ENCODE results near the gene NACA2. TPM values are rescaled to one million over a fixed set of nuclear protein-coding genes. Genes with fewer than 3 reads are reported as not detected.

NACA2 gene
- total and polyA plus RNA-seq, 2 of the 8 experiments (the other 6 are each of a cell fraction or from before 2014, with no cell fraction given) = not detected

DNA sequence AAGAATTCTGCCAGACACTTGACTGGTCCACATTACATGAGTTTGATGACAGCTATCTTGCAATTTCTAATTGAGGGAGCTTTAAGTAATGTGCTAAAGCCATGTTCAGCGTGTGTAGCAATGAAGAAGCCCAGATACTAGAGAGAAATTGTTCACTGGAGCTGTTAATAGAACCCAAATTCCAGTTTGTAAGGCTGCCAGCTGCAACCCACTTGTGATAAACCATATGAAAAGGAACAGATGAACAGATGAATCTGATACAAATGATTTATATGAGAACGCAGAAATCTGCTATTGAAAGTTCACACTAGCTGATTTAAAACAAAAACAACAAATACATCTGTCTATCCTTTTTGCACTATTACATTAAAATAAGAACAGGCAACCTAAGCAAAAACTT is 6.2 kb downstream of the NACA2 start:
- no peaks in the 10 kb centered on the region for H4K20me1 ChIP-seq (replicated peaks in 1 of 2; ENCODE audit: control insufficient read depth in 1 of 2, insufficient read depth in 2 of 2, low read length in 2 of 2)
- no peak overlapping the region for H3K4me3 ChIP-seq (ENCODE audit: extremely low read depth in 1 of 4, insufficient read depth in 2 of 4, low read depth in 3 of 4, low read length in 4 of 4)
- H2AFZ ChIP-seq (ENCODE audit: low read length) = no peak overlapping the region
- TF ChIP-seq SP2 (IDR thresholded peaks at IDR 0.05; ENCODE audit: low read length) = no peak
- no peak for TF ChIP-seq TCF12 (IDR thresholded peaks at IDR 0.05; ENCODE audit: low read depth, low read length)
- no peak for TF ChIP-seq SAP30 (IDR thresholded peaks at IDR 0.05; ENCODE audit: insufficient read depth, insufficient replicate concordance, low read length)
- TF ChIP-seq RXRA (IDR thresholded peaks at IDR 0.05; ENCODE audit: insufficient read depth, low read depth, low read length) = no peak
- no peak for TF ChIP-seq JUND (IDR thresholded peaks at IDR 0.05; ENCODE audit: low read length)
- no peak for TF ChIP-seq TAF1 (IDR thresholded peaks at IDR 0.05; ENCODE audit: low read depth, low read length)
- TF ChIP-seq CTBP2 (IDR thresholded peaks at IDR 0.05; ENCODE audit: borderline replicate concordance, insufficient read depth, insufficient read length, low read length) = no peak
- no peak overlapping the region for H4K8ac ChIP-seq (ENCODE audit: extremely low read depth, insufficient read depth, low read length)
- DNase-seq (ENCODE audit: low read depth in 1 of 2, low spot score in 2 of 2) = no peak
- H3K27me3 ChIP-seq (replicated peaks in 1 of 4; ENCODE audit: control insufficient read depth in 3 of 4, extremely low read depth in 1 of 4, insufficient read depth in 3 of 4, low read length in 3 of 4) = no peaks in the 10 kb centered on the region
- WGBS, 2 experiments (ENCODE audit: extremely low coverage in 1 of 2, insufficient coverage in 1 of 2, insufficient read length in 1 of 2, insufficient replicate concordance in 2 of 2, low coverage in 1 of 2, low lambda C conversion rate in 2 of 2, missing lambda C conversion rate in 1 of 2) = 93% methylated on average over 2 of the region's 2 CpGs; no CpG with 5 or more reads in 1 of the 2 experiments
- no peak overlapping the region for H2AK5ac ChIP-seq (ENCODE audit: low read depth, low read length)
- ChIA-PET POLR2A (ENCODE audit: partially characterized antibody) (no interaction called here), CTCF (ENCODE audit: partially characterized antibody) (interaction anchor here (0.8 to 1.2 kb wide), 2 partner anchors 11 to 92 kb away, joined by 3 read pairs; no protein-coding TSS in a partner anchor)
- H3K23me2 ChIP-seq (ENCODE audit: low read depth, low read length) = no peaks in the 10 kb centered on the region
- no peak overlapping the region for H2BK5ac ChIP-seq (ENCODE audit: low read depth, low read length)
- no peak overlapping the region for H3K27ac ChIP-seq (ENCODE audit: low read depth, low read length)
- H3K9me3 ChIP-seq (ENCODE audit: insufficient read depth in 2 of 2, low read depth in 1 of 2, low read length in 1 of 2) = no peaks in the 10 kb centered on the region
- no peaks in the 10 kb centered on the region for H3K4me1 ChIP-seq (replicated peaks in 1 of 4; ENCODE audit: control insufficient read depth in 3 of 4, insufficient read depth in 4 of 4, low read length in 3 of 4)
- H3K4me2 ChIP-seq (ENCODE audit: insufficient read depth in 1 of 2, low read depth in 2 of 2, low read length in 2 of 2) = no peak overlapping the region
- H2BK20ac ChIP-seq (ENCODE audit: low read length) = no peak overlapping the region
- H3K23ac ChIP-seq (ENCODE audit: insufficient read length) = no peak overlapping the region
- no peak for FAIRE-seq
- H3K18ac ChIP-seq (ENCODE audit: extremely low read depth, low read length) = no peak overlapping the region
- H2BK12ac ChIP-seq (ENCODE audit: low read depth, low read length) = no peak overlapping the region
- H3K14ac ChIP-seq (ENCODE audit: insufficient read length) = no peak overlapping the region
- H2BK15ac ChIP-seq (ENCODE audit: low read length) = no peak overlapping the region
- no peaks in the 10 kb centered on the region for H3K36me3 ChIP-seq (ENCODE audit: control insufficient read depth in 2 of 4, insufficient read depth in 4 of 4, low read length in 3 of 4)
- no peak overlapping the region for H4K5ac ChIP-seq (ENCODE audit: insufficient read length, low read depth, low read length)
- no peaks in the 10 kb centered on the region for H3K79me1 ChIP-seq (ENCODE audit: low read depth, low read length)
- H3K56ac ChIP-seq (replicated peaks; ENCODE audit: insufficient read length, low read depth, low read length) = no peak overlapping the region
- H2BK120ac ChIP-seq (replicated peaks; ENCODE audit: low read depth, low read length) = no peak overlapping the region
- no peak overlapping the region for H3K4ac ChIP-seq (replicated peaks; ENCODE audit: insufficient read length, low read depth, low read length)
- H4K91ac ChIP-seq (replicated peaks; ENCODE audit: insufficient read length, low read length) = no peak overlapping the region
- H3K9ac ChIP-seq (replicated peaks in 1 of 4; ENCODE audit: extremely low read depth in 1 of 4, low read depth in 3 of 4, low read length in 3 of 4) = no peak overlapping the region
- no peaks in the 10 kb centered on the region for H3K79me2 ChIP-seq (ENCODE audit: control insufficient read depth in 1 of 2, insufficient read depth in 2 of 2, low read length in 2 of 2)
